Neural crest cell (in vitro differentiated cells): ENCODE results near the gene RHBDD2. TPM values are rescaled to one million over a fixed set of nuclear protein-coding genes. Genes with fewer than 3 reads are reported as not detected.
"Not testable (repeated sequence)": the region's sequence is repeated elsewhere in the genome, so short reads cannot be mapped to it uniquely, and the experiment has no call there.

Experiments
- DNase-seq: peaks from one replicate; pipeline ENCODE4 v3.0.0; 2021; ENCODE audit warnings: low read depth, mixed read lengths, low spot score
- H3K27ac Mint-ChIP-seq: one replicate; pipeline ENCODE4 v1.8.0; 2021; ENCODE audit warnings: mild to moderate bottlenecking, mixed read lengths; ENCODE audit not compliant: unreplicated experiment
- H3K27me3 Mint-ChIP-seq: 2 replicates; pipeline ENCODE4 v1.8.0; 2021; ENCODE audit warnings: low read depth, mild to moderate bottlenecking, mixed read lengths
- H3K36me3 Mint-ChIP-seq: 2 replicates; pipeline ENCODE4 v1.8.0; 2021; ENCODE audit warnings: low read depth, mild to moderate bottlenecking, mixed read lengths
- H3K4me1 Mint-ChIP-seq: 2 replicates; pipeline ENCODE4 v1.8.0; 2021; ENCODE audit warnings: mixed read lengths
- H3K4me3 Mint-ChIP-seq: one replicate; pipeline ENCODE4 v1.8.0; 2021; ENCODE audit warnings: mild to moderate bottlenecking, mixed read lengths
- H3K9me3 Mint-ChIP-seq: 2 replicates; pipeline ENCODE4 v1.8.0; 2021; ENCODE audit warnings: mixed read lengths
- total RNA-seq: library from RNA; stranded (reverse); gene quantifications from 2 replicates; pipeline ENCODE4 v1.2.1, GENCODE V29; 2021
- TF ChIP-seq, protein P1 (sequence below): fragments of 200-600 bp; sonication (generic); conservative IDR thresholded peaks from 2 replicates; pipeline ENCODE4 v1.5.0; 2021; ENCODE audit warnings: antibody characterized with exemption, mild to moderate bottlenecking

The RHBDD2 gene
- total RNA-seq, 1 donor from 2014 or later: 80.5 TPM

- Mint-ChIP-seq H3K9me3 (peaks cover 2% of the 10 kb centered on the region), H3K27ac (no peak overlapping the region), H3K27me3 (no peaks in the 10 kb centered on the region), H3K4me1 (no peaks in the 10 kb centered on the region), H3K4me3 (no peak overlapping the region), H3K36me3 (no peaks in the 10 kb centered on the region)
- TF ChIP-seq, protein P1, sequence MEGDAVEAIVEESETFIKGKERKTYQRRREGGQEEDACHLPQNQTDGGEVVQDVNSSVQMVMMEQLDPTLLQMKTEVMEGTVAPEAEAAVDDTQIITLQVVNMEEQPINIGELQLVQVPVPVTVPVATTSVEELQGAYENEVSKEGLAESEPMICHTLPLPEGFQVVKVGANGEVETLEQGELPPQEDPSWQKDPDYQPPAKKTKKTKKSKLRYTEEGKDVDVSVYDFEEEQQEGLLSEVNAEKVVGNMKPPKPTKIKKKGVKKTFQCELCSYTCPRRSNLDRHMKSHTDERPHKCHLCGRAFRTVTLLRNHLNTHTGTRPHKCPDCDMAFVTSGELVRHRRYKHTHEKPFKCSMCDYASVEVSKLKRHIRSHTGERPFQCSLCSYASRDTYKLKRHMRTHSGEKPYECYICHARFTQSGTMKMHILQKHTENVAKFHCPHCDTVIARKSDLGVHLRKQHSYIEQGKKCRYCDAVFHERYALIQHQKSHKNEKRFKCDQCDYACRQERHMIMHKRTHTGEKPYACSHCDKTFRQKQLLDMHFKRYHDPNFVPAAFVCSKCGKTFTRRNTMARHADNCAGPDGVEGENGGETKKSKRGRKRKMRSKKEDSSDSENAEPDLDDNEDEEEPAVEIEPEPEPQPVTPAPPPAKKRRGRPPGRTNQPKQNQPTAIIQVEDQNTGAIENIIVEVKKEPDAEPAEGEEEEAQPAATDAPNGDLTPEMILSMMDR: no peak
- no peak for DNase-seq
Observed at GRCh38 chr7:75849573-75849972, 29.3 kb upstream of the RHBDD2 start.

DNA sequence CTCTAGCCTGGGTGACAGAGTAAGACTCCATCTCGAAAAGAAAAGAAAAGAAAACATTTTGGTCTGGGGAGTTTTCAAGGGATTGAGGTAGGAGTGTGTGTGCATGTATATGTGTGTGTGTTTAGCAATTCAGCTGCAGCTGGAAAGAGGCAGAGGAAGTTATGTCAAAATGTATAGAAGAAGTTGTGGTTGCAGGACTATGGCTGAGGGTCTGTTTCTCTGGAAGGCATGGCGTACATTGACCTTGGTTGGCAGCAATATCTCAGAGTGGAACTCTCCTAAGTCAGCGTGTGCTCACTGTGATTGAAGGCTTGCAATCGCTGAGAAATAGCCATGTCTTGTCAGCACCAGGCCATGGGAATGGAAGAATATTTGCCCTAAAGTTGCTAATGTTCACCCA is 28.6 kb upstream of the RHBDD2 start:
- H3K27me3 Mint-ChIP-seq: no peaks in the 10 kb centered on the region
- H3K36me3 Mint-ChIP-seq: no peaks in the 10 kb centered on the region
- TF ChIP-seq, protein P1: no peak
- no peak overlapping the region for H3K4me3 Mint-ChIP-seq
- no peaks in the 10 kb centered on the region for H3K4me1 Mint-ChIP-seq
- no peak overlapping the region for H3K27ac Mint-ChIP-seq
- H3K9me3 Mint-ChIP-seq: peaks cover 2% of the 10 kb centered on the region
- DNase-seq: no peak

DNA sequence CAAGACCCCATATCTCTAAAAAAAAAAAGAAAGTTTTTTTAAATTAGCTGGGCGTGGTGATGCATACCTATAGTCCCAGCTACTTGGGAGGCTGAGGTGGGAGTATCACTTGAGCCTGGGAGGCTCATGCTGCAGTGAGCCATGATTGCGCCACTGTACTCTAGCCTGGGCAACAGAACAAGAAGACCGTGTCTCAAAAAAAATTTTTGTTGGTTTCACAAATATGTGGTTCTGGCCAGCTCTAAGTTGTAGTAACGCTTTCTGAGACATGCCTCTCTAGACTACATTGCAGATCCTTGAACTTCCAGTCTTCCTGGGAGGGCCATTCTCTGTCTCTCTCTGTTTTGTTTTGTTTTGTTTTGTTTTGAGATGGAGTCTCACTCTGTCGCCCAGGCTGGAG is 24.6 kb upstream of the RHBDD2 start:
- H3K27ac Mint-ChIP-seq: no peak overlapping the region
- TF ChIP-seq, protein P1: no peak
- H3K27me3 Mint-ChIP-seq: no peaks in the 10 kb centered on the region

DNA sequence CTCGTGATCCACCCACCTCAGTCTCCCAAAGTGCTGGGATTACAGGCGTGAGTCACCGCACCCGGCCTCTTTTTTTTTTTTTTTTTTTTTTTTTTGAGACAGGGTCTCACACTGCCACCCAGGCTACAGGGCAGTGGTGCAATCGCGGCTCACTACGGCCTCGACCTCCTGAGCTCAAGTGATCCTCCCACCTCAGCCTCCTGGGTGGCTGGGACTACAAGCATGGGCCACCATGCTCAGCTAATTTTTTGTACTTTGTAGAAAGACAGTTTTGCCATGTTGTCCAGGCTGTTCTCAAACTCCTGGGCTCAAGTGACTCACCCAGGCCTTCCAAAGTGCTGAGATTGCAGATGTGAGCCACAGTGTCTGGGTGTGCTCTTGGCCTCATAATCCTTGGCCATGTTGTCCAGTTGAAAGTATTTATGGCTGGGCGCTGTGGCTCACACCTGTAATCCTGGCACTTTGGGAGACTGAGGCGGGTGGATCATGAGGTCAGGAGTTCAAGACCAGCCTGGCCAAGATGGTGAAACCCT is 24.0 kb upstream of the RHBDD2 start:
- H3K9me3 Mint-ChIP-seq, DNase-seq: not testable (repeated sequence)

More for the DNA sequence above, 24.6 kb upstream of the RHBDD2 start:
- no peak for DNase-seq
- H3K9me3 Mint-ChIP-seq: peaks cover 2% of the 10 kb centered on the region
- no peak overlapping the region for H3K4me3 Mint-ChIP-seq
- H3K4me1 Mint-ChIP-seq: no peaks in the 10 kb centered on the region
- no peaks in the 10 kb centered on the region for H3K36me3 Mint-ChIP-seq

DNA sequence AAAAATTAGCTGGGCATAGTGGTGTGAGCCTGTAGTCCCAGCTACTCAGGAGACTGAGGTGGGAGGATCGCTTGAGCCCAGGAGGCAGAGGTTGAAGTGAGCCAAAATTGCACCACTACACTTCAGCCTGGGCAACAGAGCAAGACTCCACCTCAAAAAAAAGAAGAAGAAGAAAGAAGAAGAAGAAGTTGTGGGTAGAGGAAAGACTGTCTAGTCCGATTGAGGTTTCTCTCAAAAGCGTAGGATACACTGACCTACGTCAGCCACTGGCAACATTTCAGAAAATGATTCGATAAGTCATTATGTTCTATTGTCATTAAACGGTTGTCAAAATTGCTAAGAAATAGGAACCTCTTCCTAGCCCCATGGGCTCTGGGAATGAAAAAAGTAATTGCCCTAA is 22.3 kb upstream of the RHBDD2 start:
- no peak for DNase-seq
- TF ChIP-seq, protein P1: no peak
- no peaks in the 10 kb centered on the region for H3K4me1 Mint-ChIP-seq
- H3K27ac Mint-ChIP-seq: no peak overlapping the region
- peaks cover 2% of the 10 kb centered on the region for H3K9me3 Mint-ChIP-seq
- H3K27me3 Mint-ChIP-seq: no peaks in the 10 kb centered on the region
- no peak overlapping the region for H3K4me3 Mint-ChIP-seq
- H3K36me3 Mint-ChIP-seq: no peaks in the 10 kb centered on the region

More for the DNA sequence above, 24.0 kb upstream of the RHBDD2 start:
- not testable (repeated sequence) for H3K27ac Mint-ChIP-seq, H3K36me3 Mint-ChIP-seq, H3K27me3 Mint-ChIP-seq, H3K4me1 Mint-ChIP-seq, H3K4me3 Mint-ChIP-seq

DNA sequence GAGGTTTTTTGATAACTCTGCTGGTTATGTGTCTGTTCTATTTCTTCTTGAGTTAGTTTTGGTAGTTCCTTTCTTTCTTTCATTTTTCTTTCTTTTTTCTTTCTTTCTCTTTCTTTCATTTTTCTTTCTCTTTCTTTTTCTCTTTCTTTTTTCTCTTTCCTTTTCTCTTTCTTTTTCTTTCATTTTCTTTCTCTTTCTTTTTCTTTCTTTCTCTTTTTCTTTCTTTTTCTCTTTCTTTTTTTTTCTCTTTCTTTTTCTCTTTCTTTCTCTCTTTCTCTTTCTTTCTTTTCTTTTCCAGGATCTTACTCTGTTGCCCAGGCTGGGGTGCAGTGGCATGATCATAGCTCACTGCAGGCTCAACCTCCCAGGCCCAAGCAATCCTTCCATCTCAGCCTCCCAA is 20.4 kb upstream of the RHBDD2 start:
- peaks cover 4% of the 10 kb centered on the region for H3K9me3 Mint-ChIP-seq
- DNase-seq: no peak
- H3K27me3 Mint-ChIP-seq: no peaks in the 10 kb centered on the region
- TF ChIP-seq, protein P1: no peak
- H3K4me3 Mint-ChIP-seq: no peak overlapping the region
- H3K4me1 Mint-ChIP-seq: no peaks in the 10 kb centered on the region
- H3K36me3 Mint-ChIP-seq: no peaks in the 10 kb centered on the region
- no peak overlapping the region for H3K27ac Mint-ChIP-seq
